IPS-NIHi11 (cell line): ENCODE measurements around the gene CEP135.
"Not testable (repeated sequence)": the region's sequence is repeated elsewhere in the genome, so short reads cannot be mapped to it uniquely, and the experiment has no call there.

ENCODE experiments used
- DNase-seq: peaks from one replicate; pipeline ENCODE4 v3.0.0; 2012; ENCODE audit warnings: mixed read lengths, low spot score

The CEP135 gene, protein sequence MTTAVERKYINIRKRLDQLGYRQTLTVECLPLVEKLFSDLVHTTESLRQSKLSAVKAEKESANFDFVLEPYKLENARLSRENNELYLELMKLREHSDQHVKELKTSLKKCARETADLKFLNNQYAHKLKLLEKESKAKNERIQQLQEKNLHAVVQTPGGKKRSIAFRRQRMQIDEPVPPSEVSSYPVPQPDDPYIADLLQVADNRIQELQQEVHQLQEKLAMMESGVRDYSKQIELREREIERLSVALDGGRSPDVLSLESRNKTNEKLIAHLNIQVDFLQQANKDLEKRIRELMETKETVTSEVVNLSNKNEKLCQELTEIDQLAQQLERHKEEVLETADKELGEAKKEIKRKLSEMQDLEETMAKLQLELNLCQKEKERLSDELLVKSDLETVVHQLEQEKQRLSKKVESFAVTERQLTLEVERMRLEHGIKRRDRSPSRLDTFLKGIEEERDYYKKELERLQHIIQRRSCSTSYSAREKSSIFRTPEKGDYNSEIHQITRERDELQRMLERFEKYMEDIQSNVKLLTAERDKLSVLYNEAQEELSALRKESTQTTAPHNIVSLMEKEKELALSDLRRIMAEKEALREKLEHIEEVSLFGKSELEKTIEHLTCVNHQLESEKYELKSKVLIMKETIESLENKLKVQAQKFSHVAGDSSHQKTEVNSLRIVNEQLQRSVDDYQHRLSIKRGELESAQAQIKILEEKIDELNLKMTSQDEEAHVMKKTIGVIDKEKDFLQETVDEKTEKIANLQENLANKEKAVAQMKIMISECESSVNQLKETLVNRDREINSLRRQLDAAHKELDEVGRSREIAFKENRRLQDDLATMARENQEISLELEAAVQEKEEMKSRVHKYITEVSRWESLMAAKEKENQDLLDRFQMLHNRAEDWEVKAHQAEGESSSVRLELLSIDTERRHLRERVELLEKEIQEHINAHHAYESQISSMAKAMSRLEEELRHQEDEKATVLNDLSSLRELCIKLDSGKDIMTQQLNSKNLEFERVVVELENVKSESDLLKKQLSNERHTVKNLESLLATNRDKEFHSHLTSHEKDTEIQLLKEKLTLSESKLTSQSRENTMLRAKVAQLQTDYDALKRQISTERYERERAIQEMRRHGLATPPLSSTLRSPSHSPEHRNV

DNA sequence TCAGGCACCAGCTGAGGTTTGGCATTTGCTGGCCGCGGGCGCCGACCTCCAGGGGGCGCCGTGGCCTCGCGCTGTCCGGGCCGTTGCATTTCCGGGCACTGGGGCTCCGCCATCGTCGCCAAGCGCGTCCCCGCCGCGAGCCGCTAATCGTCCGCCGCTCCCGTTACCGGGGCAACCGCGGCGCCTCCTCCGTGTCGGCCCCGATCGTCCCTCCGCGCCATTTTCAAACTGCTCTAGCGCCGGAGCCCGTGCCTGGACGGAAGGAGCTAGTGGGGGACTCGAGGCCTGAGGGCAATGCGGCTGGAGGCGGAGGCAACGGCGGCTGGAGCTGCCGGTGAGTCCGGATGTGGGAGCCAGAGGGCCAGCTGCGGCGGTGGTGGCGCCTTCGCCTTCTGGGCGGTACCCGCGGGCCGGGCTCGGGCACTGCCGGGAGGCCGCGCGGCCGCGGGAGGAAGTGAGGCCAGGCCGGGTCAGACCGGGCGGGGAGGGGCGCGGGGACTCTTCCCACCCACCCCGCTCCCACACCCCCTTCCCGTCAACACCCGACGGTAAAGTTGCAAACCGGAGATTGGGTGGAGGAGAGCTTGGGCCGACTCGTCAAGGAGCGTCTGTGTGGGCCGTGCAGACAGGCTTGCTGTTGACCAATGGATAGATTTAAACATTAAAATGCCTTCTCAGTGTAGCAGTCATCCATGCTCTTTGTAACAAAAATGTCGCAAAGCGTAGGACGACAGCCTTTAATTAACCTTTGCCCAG lies at the start of gene CEP135:
Gene CEP135, plus strand, starts transcription at position 220 of the 756 bp plus-strand sequence. CDS start 3,186 bp downstream, outside the sequence.
- peak; percentile 95 for DNase-seq

GRCh38 chr4:55902677-55903076 lies 46.1 kb upstream of the CEP135 start:
- DNase-seq, result no peak

DNA sequence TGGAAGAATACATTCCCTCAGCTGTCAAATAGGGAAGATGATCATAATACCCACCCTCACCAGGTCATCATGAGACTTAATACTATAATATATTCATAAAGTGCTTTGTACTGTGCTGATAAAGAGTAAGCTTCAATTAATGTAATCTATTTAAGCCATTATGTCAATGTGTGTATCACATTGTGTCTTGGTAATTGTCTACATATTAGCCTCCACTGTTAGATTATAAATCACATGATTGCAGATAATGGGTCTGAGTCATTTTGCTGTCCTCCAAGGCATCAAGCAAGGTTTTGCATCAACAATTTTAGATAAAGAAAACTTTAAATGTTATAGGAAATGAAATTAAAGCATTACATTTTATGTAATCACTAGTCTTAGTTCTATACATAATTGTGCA lies 45.2 kb upstream of the CEP135 start:
- no peak for DNase-seq

DNA sequence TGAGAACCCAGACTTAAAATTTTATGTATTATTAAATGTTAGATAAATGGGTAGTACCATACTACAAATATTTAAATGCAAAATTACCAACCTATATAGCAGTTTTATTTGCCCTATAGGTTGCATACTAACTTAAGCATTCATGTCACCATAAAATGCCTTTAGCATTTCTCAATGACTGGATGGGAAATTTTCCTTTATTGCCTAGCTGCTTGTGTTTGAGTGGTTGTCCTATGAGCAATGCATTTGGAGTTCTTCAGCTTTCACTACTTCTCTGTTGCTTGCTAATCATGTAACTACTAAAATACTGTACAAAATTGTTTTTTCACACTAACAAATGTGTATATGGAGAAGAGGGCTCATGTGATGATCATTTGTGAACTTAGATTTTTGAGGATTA lies 44.2 kb upstream of the CEP135 start:
- DNase-seq, result no peak

- DNase-seq, result no peak
These were observed 42.4 kb upstream of the CEP135 start for GRCh38 chr4:55906323-55906722.

- DNase-seq, result no peak
These were observed 41.8 kb upstream of the CEP135 start for GRCh38 chr4:55906989-55907388.

DNA sequence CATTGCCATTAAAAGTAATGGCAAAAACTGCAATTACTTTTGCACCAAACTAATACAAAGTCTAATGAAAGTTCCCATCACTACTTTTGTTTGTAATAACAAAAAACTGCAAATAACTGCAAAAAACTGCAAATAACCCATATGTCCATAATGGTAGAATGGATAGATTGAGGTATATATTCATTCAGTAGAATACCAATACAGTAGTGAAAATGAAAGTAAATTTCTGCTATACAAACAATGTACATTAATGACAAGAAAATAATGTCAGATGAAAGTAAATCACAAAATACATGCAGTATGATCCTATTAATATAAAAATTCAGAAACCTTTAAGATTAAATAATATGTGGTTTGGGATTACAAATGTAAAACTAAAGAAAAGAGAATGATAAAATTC lies 41.3 kb upstream of the CEP135 start:
- DNase-seq, result no peak

DNA sequence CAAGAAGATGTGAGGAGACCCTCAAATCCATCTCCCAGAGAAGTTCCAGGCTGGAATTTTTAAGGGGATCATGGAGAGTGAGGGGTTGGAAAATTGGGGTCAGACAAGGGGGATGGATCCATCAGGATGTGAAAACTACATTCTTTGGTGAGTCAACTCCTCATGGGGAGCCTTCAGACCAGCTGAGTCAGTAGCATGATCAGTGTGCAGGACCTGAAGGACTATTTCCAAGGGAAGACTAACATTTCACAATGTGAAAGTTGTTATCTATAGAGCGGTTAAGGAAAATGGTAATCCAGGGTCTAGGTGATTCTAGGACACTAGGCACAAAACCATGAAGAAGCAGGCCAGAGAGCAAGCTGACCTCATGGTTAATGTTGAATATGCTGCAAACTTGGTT lies 38.6 kb upstream of the CEP135 start:
- no peak for DNase-seq

GRCh38 chr4:55912249-55912648 lies 36.5 kb upstream of the CEP135 start:
- no peak for DNase-seq

DNA sequence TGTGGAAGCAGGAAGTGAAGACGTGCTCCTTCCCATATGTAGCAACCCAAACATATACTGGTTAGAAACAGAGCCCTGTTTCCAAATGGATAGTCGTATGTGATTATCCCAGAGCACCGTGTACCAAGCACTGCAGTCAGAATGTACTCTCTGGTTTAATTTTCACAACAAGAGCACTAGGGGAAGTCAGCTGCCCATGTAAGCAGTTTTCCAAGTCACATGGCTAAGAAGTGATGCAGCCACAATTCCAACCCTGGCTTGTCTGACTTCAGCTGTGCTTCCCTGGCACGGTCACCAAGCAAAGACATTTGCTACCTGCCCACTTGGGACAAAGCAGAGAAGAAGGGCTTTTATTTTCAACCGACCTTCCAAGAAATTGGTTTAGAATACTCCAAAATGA lies 28.2 kb upstream of the CEP135 start:
- DNase-seq, result no peak

DNA sequence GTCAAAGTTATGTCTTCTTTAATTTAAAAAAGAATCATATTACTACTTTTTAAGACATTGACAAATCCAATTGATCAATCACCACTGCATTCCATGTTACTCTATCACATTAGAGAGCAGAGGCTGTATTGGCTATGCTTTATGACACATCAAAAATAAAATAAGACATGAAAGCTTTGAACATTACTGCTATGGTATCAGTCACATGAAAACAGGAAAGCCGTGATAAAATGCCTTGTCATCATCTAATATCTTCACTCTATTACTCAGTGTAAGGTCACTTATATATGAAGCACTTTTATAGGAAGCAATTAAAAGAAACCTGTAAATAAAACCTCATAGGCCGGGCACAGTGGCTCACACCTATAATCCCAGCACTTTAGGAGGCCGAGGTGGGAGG lies 27.7 kb upstream of the CEP135 start:
- no peak for DNase-seq

- no peak for DNase-seq
These were observed 23.5 kb upstream of the CEP135 start for GRCh38 chr4:55925241-55925640.

- DNase-seq, result peak; percentile 21
These were observed 22.1 kb upstream of the CEP135 start for GRCh38 chr4:55926610-55927009.

DNA sequence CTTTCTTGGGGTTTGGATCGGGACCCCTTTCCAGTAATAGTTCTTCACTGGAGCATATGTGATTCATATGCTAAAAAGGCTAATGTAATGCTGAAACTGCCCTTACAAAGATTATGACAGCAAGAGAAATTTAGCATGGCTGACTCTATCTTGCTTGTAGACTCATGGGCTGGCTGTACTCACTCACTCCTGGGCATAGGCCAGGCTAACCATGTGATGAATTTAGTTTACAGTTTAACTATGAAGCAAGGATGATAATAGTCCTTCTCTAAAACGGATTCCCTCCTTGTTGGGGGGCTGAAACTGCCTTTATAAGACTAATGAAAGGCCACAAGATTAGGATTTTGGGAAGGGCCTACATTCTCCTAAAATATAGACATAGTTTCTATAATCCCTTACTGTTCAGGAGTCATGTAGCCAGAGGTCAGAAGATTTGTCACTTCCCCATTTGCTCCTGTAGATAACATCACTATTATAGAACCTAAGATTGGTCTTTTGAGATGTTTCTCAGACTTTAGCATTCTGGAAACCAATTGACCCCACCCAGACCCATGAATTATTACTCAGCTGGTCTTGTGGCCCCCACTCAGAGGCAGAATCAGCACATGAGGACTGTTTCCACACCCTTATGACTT lies 20.8 kb upstream of the CEP135 start:
- no peak for DNase-seq

- no peak for DNase-seq
These were observed 19.9 kb upstream of the CEP135 start for GRCh38 chr4:55928846-55929245.

- DNase-seq, result no peak
These were observed 17.7 kb upstream of the CEP135 start for GRCh38 chr4:55931043-55931442.

DNA sequence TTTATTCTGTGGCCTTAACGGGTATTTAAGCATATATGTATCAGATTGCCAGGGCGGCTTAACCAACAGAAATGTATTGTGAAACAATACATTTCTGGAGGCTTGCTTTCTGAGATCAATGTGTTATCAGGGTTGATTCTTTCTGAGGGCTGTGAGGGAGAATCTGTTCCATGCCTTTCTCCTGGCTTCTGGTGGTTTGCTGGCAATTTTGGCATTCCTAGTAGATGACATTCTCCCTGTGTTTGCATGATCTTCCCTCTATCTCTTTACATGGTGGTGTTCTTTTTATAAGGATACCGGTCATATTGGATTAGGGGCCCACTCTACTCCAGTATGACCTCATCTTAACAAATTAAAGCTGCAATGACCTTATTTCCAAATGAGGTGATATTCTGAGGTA lies 16.9 kb upstream of the CEP135 start:
- no peak for DNase-seq

GRCh38 chr4:55932511-55932910 lies 16.2 kb upstream of the CEP135 start:
- DNase-seq, result no peak

DNA sequence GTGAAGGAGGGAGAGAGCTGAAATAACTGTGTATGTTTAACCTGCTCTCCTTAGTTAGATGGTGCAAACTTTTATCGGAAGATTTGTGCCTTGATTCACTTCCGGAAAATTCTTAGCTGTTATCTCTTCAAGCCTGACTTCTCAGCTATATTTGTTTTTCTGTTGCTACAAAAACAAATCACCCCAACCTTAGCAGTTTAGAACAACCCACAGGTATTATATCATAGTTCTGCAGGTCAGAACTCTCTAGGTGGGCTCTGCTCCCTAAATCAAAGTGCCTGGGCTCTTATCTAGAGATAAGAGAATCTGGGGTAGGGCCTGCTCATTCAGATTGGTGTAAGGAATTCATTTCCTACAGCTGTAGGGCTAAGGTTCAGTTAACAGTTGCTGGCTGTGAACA lies 15.1 kb upstream of the CEP135 start:
- no peak for DNase-seq

- not testable (repeated sequence) for DNase-seq
These were observed 12.8 kb upstream of the CEP135 start for GRCh38 chr4:55935907-55936306.

GRCh38 chr4:55938481-55938880 lies 10.3 kb upstream of the CEP135 start:
- no peak for DNase-seq
